Activated CD4-positive, CD25-positive, alpha-beta regulatory T cell treated with anti-CD3 and anti-CD28 coated beads, Interleukin-2, amount 50 U/mL, for 16 hours (primary cell): ENCODE data around the gene WNT4.

Source experiments
- DNase-seq: peaks from one replicate; pipeline ENCODE4 v3.0.0-alpha.2; 2020; ENCODE audit warnings: low read depth, low spot score

WNT4 gene

GRCh38 chr1:22163564-22163963 lies 20.7 kb upstream of the WNT4 start:
- DNase-seq: no peak

- DNase-seq: no peak
These were observed 20.2 kb upstream of the WNT4 start for GRCh38 chr1:22163137-22163536.

- no peak for DNase-seq
These were observed 17.0 kb upstream of the WNT4 start for GRCh38 chr1:22159891-22160290.

- no peak for DNase-seq
These were observed 15.8 kb upstream of the WNT4 start for GRCh38 chr1:22158654-22159053.

- DNase-seq: no peak
These were observed 14.6 kb upstream of the WNT4 start for GRCh38 chr1:22157359-22157966.

- no peak for DNase-seq
These were observed 12.6 kb upstream of the WNT4 start for GRCh38 chr1:22155517-22155916.

- no peak for DNase-seq
These were observed 11.7 kb upstream of the WNT4 start for GRCh38 chr1:22154626-22155025.

GRCh38 chr1:22153660-22154437 lies 11.0 kb upstream of the WNT4 start:
- no peak for DNase-seq

- DNase-seq: no peak
These were observed 8.0 kb upstream of the WNT4 start for GRCh38 chr1:22150923-22151322.

GRCh38 chr1:22142315-22143064 lies 407 bp downstream of the WNT4 start:
- no peak for DNase-seq

GRCh38 chr1:22141554-22142314 lies 1.2 kb downstream of the WNT4 start:
- DNase-seq: no peak

GRCh38 chr1:22140694-22141093 lies 2.2 kb downstream of the WNT4 start:
- DNase-seq: no peak

- no peak for DNase-seq
These were observed 3.1 kb downstream of the WNT4 start for GRCh38 chr1:22139817-22140216.

- DNase-seq: no peak
These were observed 3.8 kb downstream of the WNT4 start for GRCh38 chr1:22139066-22139594.

- no peak for DNase-seq
These were observed 5.7 kb downstream of the WNT4 start for GRCh38 chr1:22137004-22137720.

- no peak for DNase-seq
These were observed 9.0 kb downstream of the WNT4 start for GRCh38 chr1:22133931-22134324.

GRCh38 chr1:22133247-22133930 lies 9.5 kb downstream of the WNT4 start:
- no peak for DNase-seq

GRCh38 chr1:22132517-22133235 lies 10.2 kb downstream of the WNT4 start:
- no peak for DNase-seq

- DNase-seq: peak; percentile 22
These were observed 10.9 kb downstream of the WNT4 start for GRCh38 chr1:22131875-22132486.
